ENCODE results near the gene CTDP1.
"Not testable (repeated sequence)": the region's sequence is repeated elsewhere in the genome, so short reads cannot be mapped to it uniquely, and the experiment has no call there.

CTDP1 gene

GRCh38 chr18:79744625-79745024, 65.0 kb downstream of the CTDP1 start:
- no peak for DNase-seq (ENCODE audit: low read depth)

- DNase-seq (ENCODE audit: low read depth): no peak
Measured at GRCh38 chr18:79746730-79747129, 67.1 kb downstream of the CTDP1 start.

- no peak for DNase-seq (ENCODE audit: low read depth)
Measured at GRCh38 chr18:79747156-79747845, 67.7 kb downstream of the CTDP1 start.

- no peak for DNase-seq (ENCODE audit: low read depth)
Measured at GRCh38 chr18:79748321-79749180, 68.9 kb downstream of the CTDP1 start.

GRCh38 chr18:79749251-79750191, 69.9 kb downstream of the CTDP1 start:
- no peak for DNase-seq (ENCODE audit: low read depth)

GRCh38 chr18:79750980-79751571, 71.5 kb downstream of the CTDP1 start:
- no peak for DNase-seq (ENCODE audit: low read depth)

- DNase-seq (ENCODE audit: low read depth): not testable (repeated sequence)
Measured at GRCh38 chr18:79751918-79752578, 72.4 kb downstream of the CTDP1 start.

- DNase-seq (ENCODE audit: low read depth): not testable (repeated sequence)
Measured at GRCh38 chr18:79752946-79753345, 73.3 kb downstream of the CTDP1 start.

GRCh38 chr18:79753391-79753851, 73.8 kb downstream of the CTDP1 start:
- DNase-seq (ENCODE audit: low read depth): no peak

GRCh38 chr18:79754022-79754761, 74.6 kb downstream of the CTDP1 start:
- no peak for DNase-seq (ENCODE audit: low read depth)

GRCh38 chr18:79754831-79755351, 75.3 kb downstream of the CTDP1 start:
- DNase-seq (ENCODE audit: low read depth): no peak

- DNase-seq (ENCODE audit: low read depth): no peak
Measured at GRCh38 chr18:79755496-79756142, 76.0 kb downstream of the CTDP1 start.

- DNase-seq (ENCODE audit: low read depth): no peak
Measured at GRCh38 chr18:79756143-79756500, 76.5 kb downstream of the CTDP1 start.

GRCh38 chr18:79756826-79757225, 77.2 kb downstream of the CTDP1 start:
- DNase-seq (ENCODE audit: low read depth): no peak

GRCh38 chr18:79760348-79760747, 80.7 kb downstream of the CTDP1 start:
- DNase-seq (ENCODE audit: low read depth): no peak

GRCh38 chr18:79760881-79761280, 81.3 kb downstream of the CTDP1 start:
- no peak for DNase-seq (ENCODE audit: low read depth)

GRCh38 chr18:79763407-79763806, 83.8 kb downstream of the CTDP1 start:
- DNase-seq (ENCODE audit: low read depth): no peak

GRCh38 chr18:79764131-79764530, 84.5 kb downstream of the CTDP1 start:
- DNase-seq (ENCODE audit: low read depth): no peak

- no peak for DNase-seq (ENCODE audit: low read depth)
Measured at GRCh38 chr18:79765491-79766245, 86.1 kb downstream of the CTDP1 start.
